ENCODE results near the gene PLCH2.

Gene PLCH2

DNA sequence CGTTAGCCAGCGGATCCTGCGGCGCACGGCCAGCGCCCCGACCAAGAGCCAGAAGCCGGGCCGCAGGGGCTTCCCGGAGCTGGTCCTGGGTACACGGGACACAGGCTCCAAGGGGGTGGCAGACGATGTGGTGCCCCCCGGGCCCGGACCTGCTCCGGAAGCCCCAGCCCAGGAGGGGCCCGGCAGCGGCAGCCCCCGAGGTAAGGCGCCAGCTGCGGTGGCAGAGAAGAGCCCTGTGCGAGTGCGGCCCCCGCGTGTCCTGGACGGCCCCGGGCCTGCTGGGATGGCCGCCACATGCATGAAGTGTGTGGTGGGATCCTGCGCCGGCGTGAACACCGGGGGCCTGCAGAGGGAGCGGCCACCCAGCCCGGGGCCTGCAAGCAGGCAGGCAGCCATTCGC is 26.1 kb downstream of the PLCH2 start:
- no peak for DNase-seq

DNA sequence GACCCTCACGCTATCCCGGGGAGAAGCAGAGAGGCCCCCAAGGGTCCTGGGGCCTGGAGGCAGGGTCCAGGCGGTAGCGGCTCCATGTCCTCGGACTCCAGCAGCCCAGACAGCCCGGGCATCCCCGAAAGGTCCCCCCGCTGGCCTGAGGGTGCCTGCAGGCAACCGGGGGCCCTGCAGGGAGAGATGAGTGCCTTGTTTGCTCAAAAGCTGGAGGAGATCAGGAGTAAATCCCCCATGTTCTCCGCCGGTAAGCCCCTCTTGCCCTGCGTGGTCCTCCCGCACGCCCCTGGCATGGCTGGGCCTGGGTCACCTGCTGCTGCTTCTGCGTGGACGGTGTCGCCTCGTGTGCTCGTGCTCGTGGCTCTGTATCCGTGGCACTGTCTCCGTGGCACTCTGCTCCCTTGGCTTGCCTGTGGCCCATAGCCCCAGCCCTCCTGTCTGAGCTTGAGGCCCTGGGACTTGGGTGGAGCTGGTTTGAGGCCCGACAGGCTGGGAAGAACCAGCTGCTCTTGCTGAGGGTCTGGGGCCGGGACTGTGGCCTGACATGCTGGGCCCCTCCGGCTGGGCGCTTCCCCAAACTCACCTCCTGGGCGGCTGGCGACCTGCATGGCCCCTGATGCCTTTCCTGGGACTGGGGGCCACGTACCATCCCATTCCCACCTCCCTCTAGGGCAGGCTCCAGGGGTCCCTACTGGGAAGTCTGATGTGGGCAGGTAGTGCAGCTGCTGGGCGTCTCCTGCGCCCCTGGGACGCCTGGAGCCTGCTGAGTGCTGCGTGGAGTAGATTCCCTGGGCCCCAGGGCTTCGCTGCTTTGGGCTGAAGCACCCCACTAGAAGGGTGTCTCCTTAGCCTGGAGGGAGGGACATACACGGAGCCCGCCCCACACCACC is 26.8 kb downstream of the PLCH2 start:
- DNase-seq = no peak

DNA sequence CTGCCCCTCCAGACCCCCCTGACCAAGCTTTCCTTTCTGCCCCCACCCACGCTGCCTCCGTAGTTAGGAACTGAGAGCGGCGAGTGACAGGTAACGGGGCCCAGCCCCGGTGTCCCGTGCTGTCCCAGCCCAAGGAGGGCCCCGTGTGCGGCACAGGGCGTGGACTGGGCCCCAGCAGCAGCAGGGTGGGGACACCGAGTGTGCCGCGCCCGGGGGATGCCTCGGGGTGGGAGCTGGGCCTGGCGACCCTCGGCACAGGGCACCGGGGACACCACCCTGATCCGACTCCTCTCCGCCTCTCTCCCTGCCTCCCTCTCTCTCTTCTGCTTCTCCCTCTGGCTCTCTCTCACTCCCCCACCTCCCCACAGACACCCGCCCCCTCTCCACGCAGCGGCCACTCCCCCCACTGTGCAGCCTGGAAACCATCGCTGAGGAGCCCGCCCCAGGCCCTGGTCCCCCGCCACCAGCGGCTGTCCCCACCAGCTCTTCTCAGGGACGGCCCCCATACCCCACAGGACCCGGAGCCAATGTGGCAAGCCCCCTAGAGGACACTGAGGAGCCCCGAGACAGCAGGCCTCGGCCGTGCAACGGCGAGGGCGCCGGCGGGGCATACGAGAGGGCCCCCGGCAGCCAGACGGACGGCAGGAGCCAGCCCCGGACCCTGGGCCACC is 27.6 kb downstream of the PLCH2 start:
- no peak for DNase-seq

DNA sequence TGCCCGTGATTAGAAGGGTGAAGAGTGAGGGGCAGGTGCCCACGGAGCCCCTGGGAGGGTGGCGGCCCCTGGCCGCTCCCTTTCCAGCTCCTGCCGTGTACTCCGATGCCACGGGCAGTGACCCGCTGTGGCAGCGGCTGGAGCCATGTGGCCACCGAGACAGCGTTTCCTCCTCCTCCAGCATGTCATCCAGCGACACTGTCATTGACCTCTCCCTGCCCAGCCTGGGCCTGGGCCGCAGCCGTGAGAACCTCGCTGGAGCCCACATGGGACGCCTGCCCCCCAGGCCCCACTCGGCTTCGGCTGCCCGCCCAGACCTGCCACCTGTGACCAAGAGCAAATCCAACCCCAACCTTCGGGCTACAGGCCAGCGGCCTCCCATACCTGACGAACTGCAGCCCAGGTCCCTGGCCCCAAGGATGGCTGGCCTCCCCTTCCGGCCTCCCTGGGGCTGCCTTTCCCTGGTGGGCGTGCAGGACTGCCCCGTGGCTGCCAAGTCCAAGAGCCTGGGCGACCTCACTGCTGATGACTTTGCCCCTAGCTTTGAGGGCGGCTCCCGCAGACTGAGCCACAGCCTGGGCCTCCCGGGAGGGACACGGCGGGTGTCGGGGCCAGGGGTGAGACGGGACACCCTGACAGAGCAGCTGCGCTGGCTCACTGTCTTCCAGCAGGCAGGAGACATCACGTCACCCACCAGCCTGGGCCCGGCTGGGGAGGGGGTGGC is 28.3 kb downstream of the PLCH2 start:
- DNase-seq = no peak

DNA sequence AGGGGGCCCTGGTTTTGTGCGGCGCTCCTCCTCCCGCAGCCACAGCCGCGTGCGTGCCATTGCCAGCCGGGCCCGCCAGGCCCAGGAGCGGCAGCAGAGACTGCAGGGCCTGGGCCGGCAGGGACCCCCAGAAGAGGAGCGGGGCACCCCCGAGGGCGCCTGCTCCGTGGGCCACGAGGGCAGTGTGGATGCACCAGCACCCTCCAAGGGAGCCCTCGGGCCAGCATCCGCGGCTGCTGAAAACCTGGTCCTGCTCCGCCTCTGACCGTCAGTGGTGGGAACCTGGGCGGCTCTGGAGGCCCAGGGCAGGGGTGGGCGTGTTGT is 28.8 kb downstream of the PLCH2 start:
- no peak for DNase-seq

DNA sequence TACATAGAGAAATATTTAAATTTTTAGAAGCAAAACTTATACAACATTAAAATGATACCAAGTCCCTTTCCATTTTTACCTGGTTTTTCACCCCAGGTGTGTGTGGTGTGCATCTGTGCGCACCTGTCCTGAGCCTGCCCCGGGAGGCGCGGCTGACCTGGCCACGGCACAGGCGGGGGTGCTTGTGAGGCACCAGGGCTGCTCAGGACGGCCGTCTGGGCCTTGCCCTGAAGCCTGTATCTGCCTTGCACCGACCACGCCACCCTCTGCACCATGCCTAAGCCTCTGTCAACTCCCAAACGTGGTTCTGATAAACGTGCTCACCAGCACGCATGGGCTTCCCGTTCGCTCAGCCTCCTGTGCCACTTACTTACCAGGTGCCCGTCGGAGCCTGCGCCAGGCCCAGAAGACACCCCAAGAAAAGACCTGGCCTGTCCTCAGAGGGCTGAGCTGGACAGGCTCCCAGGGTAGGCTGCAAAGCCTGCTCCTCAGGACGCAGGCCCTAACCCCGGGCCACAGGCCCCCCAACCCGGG is 29.4 kb downstream of the PLCH2 start:
- DNase-seq = no peak

DNA sequence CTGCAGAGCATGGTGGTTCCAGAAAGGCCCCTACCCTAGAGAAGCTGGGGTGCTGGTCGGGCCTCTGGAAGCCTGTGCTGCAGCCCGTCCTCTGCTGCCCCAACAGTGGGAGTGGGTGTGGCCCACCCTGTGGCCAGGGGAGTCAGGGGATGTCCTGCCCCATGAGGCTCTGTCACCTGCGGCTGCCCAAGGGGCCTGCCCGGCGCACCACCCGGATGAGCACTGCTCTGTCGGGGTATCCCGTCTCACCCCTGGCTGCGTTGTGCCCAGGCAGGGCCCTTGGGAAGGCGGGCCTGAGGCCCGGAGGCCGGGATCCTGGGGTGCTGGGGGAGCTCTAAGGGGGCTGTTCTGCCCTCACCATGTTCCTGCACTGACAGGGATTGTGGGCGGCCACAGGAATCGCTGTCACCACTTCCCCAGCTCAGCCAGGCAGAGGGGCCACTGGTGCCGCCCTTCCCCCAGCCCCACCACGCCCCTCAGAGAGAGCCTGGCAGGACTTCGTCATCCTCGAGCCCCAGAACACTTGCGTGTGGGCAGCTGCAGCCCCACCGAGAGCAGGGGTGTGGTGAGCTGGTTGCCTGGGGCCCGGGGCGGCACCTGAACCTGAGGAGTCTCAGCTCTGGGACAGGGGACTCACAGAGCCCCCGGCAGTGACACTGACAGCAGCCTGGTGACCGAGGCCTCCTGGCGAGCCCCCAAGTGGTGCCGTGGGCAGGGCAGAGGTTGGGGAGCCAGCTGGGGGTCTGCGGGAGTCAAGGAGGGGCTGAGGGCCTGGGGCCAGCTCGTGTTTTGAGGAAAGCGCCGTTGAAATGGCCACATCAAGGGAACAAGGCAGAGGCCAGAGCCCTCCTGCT is 30.1 kb downstream of the PLCH2 start:
- DNase-seq = no peak

DNA sequence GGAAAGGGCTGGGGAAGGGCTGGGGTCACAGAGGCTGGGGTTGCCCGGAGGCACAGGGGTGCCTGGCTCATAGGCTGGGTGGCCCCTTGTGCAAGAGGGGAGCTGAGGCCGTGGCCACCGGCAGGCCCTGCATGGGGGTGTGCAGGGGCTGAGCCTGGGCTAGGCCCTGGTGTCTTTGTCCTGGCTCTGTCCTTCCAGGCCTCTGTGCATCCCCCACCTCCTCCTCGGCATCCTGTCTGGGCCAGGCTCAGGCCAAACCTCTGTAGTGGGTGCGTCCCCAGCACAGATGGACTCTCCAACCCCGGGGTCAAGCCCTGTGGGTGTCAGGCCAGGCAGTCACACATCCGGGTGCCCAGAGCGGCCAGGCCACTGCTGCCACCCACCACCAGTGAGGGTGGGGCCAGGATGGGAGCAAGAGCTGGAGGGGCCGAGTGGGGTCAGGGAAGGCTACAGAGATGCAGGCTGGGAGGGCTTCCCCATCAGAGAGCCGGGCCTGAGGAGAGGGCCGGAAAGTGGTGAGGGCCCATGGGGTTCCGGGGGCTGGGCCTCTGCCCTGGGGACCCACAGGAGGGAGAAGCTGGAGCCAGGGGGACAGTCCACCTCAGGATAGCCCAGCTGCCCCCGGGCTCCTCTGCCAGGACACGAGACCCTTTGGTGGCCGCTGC is 30.9 kb downstream of the PLCH2 start:
- no peak for DNase-seq

DNA sequence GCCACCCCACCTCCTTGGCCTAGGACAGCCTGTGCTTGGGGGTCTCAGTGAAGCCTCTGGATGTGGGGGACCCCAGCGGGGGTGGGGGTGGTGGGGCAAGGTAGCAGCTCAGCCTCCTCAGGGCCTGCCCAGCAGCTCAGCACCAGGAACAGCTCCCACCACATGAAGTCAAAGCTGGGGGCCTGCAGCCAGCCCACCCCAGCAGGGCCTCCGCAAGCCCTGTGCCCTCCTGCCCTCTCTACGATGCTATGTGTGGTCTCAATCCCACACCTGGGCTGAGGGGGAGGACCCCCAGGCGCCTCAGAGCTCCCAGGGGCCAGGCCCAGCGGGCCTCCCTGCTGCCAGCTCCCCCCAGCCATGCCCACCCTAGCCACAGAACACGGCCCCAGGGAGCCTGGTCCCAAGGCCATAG is 31.7 kb downstream of the PLCH2 start:
- no peak for DNase-seq

DNA sequence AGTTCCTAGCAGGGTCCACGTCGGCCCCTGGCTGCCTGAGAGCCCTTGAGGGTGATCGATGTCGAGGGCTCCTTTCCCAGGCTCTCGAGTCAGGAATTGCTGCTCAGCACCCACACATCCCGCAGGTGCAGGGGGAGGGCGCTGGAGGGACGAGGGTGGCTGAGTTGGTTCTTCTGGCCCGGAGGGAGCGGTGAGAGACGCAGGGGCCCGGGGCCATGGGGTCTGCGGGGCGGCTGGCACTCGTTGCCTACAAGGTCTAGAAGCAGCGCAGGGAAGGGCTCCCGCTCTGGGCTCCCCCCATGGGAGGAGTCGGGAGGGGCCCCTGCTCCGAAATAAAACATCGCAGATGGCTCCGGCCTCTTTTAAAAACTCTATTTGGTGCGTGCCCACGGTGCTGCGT is 32.1 kb downstream of the PLCH2 start:
- no peak for DNase-seq

DNA sequence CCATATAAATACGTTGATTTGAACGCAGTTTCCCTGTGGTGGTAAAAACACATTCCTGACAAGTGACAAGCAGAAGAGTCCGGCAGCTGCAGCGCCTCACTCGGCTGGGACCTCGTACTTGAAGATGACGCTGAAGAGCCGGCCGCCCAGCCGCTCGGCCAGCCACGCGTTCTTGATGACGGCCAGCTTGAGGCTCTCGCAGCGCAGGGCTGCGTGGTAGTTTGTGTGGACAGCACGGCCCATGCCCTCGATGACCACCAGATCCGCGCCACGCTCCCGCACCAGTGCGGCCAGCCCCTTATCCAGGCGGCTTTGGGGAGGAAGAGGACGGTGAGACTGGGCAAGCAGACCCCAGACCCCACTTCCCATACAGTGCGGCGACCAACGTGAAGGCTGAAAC is 32.7 kb downstream of the PLCH2 start:
- no peak for DNase-seq

DNA sequence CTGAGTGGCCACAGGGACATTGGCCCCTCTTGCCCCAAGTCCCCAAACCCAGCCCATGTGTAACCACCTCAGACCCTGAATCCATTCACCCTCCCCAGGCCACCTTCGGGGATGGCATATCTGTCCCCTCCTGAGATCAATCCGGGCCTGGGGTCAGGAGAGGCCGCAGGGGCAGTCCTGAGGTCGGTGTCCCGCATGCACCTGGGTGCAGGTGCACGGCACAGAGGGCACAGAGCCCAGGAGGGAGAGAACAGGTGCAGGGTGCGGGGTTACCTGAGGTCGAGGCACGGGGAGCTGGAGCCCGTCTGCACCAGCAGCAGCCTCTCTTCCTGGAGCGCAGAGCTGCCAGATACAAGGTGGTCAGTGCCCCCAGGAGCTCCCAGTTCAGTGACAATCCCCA is 33.5 kb downstream of the PLCH2 start:
- no peak for DNase-seq

DNA sequence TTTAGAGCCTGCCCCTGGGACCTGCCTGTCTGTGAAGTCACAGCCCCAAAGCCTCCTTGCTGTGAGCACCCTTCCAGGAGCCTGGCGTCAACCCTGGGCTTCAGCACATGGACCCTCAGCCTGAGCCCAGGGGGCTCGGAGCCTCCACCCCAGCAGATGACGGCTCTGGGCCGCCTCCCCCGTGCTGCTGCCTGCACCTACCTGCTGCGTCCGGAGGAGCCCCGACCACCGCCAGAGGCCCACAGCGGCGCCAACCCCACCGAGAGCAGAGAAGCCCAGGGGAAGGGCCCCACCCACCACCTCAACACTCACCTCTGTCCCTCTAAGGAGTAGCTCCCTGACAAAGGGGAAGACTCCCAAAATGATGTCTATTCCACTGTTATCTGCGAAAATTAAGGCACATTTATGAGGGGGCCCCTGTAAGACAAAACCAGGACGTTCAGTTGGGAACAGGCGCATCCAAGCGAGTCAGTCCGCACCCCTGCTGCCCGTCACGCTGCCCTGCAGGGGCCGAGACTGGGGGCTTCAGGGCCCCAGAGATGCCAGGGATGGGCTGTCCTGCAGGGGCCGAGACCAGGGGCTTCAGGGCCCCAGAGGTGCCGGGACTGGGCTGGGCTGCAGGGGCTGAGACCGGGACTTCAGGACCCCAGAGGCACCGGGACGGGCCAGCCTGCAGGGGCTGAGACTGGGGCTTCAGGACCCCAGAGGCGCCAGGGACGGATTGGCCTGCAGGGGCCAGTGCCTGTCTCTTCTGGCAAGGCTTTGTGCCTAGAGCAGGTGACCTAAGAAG is 34.5 kb downstream of the PLCH2 start:
- no peak for DNase-seq

DNA sequence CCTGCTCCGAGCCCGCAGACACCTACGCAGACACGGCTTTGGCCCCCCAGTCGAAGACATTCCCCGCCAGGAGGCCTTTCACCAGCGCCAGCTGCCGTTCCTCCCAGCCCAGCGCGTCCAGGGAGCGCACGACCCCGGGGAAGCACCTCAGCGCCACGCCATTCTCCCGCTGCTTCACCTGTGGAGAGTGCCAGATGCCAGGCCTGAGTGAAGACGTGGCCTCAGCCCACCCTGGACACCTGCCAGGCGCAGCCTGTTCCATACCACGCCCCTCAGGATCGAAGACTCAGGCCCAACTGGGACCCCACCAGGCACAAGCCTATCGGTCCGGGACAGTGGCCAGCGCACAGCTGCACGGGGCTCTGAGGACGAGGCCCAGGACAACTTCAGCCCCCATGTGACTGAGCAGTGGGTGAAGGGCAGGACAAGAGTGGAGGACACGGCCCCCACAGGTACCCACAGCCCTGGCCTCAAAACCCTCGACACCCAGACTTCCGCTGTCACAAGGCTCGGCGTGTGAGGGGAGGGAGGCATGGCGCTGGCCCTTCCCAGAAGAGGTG is 36.9 kb downstream of the PLCH2 start:
- no peak for DNase-seq

DNA sequence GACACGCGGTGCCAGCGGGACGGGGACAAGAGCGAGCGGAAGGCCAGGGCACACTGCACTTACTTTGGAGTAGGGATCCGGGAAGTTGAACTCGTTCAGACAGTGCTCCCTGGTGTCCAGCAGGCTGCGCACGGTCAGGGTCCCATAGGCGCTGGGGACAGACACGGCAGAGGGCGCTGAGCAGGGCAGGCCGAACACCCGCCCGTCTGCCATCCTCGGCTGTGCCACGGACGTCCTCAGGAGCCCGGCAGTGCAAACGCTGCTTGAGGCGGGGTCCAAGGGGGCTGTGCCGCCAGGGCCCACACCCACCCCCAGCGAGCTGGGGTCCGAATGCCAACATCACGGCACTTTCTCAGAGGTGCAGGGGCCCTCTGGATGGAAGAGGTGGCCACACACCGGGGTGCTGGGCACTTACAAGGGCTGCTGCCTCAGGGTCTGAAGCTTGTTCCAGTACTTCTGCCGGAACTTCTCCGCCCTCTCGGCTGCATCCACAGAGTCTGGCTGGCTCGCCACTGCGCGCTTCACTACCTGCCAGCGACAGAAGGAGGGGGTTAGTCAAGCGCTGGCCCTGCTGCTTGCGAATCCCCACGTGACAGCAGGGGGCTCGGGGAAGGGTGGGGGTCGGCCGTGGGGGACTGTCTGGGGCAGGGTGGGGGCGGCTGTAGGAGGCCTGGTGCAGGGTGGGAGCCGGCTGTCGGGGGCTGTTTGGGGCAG is 38.0 kb downstream of the PLCH2 start:
- no peak for DNase-seq

DNA sequence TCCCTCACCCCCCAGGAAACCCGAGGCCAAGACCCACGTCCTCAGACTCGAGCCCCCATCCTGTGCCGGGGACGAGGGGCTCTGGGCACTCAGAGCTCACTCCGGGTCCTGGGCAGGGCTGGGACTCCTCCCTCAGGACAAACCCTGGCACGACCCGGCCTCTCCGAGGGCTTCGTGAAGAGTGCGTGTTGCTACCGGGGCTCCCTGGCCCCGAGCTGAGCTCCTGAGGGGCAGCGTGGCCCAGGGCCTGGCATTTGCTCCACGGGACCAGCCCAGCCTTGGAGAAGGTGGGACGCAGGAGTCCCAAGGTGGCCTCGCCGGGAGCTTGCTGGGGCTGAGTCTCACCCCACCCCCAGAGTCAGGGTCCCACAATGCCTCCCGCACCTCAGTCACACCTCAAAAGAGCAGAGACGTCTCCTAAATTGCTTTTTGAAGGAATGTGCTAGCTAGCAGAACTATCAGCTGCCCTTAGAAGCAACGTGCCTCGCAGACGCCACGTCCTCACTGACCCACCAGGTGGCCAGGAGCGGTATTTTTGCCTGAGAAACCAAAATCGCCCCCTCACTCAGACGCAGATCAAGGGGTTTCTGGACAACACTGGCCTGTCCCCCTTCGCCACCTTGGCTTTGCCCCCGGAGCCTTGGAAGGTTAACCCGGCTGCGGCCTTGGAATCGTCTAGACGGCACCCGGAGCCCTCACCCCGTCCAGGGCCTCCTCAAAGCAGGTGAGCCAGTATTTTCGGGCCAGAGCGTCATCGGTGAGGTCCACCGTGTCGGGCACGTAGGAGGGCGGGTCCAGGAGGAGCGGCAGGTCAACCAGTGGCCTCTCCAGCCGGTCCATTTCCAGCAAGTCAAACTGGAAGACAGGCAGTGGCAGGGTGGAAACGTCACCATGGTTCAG is 39.0 kb downstream of the PLCH2 start:
- no peak for DNase-seq

DNA sequence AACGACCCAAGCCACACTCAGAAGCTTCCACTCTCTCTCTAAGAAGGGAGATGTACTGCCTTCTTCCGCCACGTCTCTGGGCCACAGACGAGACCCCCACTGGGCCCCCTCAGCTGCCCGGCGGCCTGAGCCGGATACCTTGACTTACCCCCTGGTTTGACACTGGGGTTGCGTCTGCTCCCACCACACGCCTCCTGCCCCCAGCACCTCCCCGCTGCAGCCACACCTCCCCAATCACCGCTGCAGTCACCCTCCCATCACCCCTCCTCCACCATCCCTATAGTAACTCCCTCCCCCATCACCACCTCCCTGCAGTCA is 39.6 kb downstream of the PLCH2 start:
- DNase-seq = no peak

DNA sequence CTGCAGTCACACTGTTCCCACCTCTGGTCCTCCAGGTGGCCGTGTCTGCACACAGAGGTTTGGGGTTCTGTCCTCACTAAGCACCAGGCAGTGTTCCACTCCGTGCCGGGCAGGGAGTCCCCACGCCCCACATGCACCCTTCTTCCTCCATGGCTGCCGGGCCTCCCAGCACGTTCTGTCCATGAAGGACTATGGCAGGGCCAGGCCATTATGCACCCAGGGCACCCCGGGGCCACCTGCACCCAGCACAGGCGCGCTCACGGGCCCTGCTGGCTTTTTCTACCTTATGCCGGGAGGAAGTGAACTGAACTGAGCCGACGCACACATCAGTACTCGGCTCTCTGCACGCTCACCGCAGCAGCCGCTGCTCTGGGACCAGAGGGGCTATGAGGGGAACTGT is 40.0 kb downstream of the PLCH2 start:
- DNase-seq = no peak

DNA sequence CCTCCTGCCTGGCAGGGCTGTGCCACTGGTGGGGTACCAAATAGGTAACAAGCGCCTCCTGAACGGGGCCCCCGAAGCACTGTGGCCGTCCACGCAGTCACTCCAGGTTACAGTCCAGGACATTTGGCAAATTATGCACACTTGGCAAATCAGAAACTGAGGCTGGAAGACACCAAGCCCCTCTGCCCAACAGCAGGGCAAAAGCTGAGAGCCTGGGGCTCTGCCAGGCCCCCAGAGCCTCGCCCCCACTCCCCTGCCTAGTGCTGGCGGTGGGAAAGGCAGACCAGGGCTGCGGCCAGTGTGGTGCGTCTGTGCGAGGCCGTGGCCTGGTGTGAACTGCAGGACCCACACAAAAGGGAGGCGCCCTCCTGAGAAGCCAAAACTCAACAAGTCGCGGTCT is 40.9 kb downstream of the PLCH2 start:
- DNase-seq = no peak
